AG09309 (cell line): ENCODE data around the gene BBS1.

Source experiments
- DNase-seq: peaks from one replicate; pipeline ENCODE4 v3.0.0-alpha.2; 2010; ENCODE audit warnings: low read depth
- H3K4me3 ChIP-seq: 2 replicates; pipeline ENCODE4 v1.5.1; 2011; ENCODE audit warnings: mild to moderate bottlenecking, low read depth, low read length, moderate library complexity; ENCODE audit not compliant: control insufficient read depth
- CTCF ChIP-seq: IDR thresholded peaks from 2 replicates; pipeline ENCODE4 v1.5.1; 2011; ENCODE audit warnings: mild to moderate bottlenecking, low read depth, low read length, inconsistent platforms; ENCODE audit not compliant: insufficient read depth, control insufficient read depth; ENCODE audit errors: missing control alignments

The BBS1 gene

DNA sequence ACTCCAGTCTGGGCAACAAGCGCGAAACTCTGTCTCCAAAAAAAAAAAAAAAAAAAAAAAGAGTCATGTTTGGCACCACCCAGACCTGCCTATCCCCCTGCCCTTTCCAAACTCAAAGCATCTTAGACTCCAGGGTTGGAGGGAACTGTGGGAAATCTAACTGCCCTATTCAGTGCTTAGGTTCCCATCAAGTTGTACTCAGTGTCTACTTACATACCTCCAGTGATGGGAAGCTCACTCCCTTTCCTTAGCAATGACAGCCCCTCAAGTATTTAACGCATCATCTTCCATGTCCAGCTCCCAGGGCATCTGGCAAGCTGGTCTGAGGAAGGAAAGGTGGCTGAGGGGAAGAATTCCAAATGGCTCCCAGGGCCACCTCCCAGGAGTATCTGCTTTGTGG lies 39.3 kb downstream of the BBS1 start:
- no peak overlapping the region for H3K4me3 ChIP-seq
- no peak for TF ChIP-seq CTCF
- no peak for DNase-seq

DNA sequence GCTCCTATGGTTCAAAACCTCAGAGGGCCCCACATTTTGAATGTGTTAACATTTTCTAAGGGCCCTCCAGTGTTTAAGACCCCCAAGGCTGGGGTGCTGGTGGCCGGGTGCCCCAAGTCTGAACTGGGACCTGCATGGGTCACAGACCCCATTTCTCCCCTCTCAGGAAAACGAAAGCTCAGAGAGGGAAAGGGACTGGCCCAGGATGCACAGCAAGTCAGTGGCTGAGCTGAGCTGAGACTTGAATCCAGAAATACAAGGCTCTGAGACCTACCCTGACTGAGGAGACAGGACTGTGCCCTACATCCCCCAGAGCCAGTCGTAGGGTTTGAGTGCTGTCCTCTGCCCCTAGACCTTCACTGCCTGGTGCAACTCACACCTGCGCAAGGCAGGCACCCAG lies 40.5 kb downstream of the BBS1 start:
- DNase-seq = no peak
- no peak overlapping the region for H3K4me3 ChIP-seq
- no peak for TF ChIP-seq CTCF

DNA sequence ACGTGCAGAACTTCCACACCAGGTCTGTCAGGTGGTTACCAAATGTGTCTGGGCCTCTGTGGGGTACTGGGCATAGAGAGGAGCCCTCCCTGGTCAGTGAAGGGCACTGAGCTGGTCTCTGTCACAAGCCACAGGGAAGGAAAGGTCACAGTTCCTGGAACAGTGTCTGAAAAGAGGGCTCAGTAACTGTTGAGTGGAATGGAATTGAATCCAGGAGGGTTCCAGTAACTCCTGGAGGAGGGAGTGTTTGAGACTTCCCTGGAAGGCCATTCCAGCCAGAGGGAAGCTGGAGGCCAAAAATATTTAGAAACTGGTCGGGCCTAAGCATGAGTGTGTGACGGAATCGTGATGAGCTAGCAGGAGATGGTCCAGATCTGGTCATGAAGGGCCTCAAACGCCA lies 44.2 kb downstream of the BBS1 start:
- TF ChIP-seq CTCF = no peak
- no peak for DNase-seq
- no peak overlapping the region for H3K4me3 ChIP-seq

GRCh38 chr11:66555416-66555815 lies 45.0 kb downstream of the BBS1 start:
- no peak for DNase-seq
- TF ChIP-seq CTCF = no peak
- H3K4me3 ChIP-seq = no peak overlapping the region

DNA sequence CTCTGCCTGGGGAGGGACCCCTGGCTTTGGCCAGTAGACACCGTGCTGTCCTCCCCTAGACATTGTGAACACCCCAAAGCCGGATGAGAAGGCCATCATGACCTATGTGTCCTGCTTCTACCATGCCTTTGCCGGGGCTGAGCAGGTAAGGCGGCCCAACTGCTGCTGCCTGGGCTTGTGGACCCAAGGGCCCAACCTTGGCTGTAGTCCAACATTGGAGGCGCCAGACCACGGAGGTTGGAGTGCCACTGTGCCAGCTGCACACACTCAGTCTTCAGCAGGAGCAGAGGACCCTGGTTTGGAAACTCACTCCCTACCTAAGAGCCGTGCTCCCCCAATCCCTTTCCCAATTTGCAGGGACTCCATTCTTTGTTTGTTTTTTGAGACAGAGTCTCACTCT lies 45.7 kb downstream of the BBS1 start:
- no peak for DNase-seq
- H3K4me3 ChIP-seq = no peak overlapping the region
- TF ChIP-seq CTCF = no peak

GRCh38 chr11:66557733-66558326 lies 47.4 kb downstream of the BBS1 start:
- H3K4me3 ChIP-seq = no peak overlapping the region
- no peak for TF ChIP-seq CTCF
- DNase-seq = no peak
